AG10803 (cell line): ENCODE results near the gene MYH10.

Experiments
- DNase-seq: peaks from one replicate; pipeline ENCODE4 v3.0.0; 2010; ENCODE audit warnings: low read depth
- H3K4me3 ChIP-seq: 2 replicates; pipeline ENCODE4 v1.5.1; 2011; ENCODE audit warnings: mild to moderate bottlenecking, low read length, control low read depth
- TF ChIP-seq, protein P1 (sequence below): conservative IDR thresholded peaks from 2 replicates; pipeline ENCODE4 v1.5.1; 2011; ENCODE audit warnings: mild to moderate bottlenecking, low read length, control low read depth, inconsistent platforms

MYH10 gene

GRCh38 chr17:8426094-8426720 is 204.3 kb downstream of the MYH10 start:
- TF ChIP-seq, protein P1, sequence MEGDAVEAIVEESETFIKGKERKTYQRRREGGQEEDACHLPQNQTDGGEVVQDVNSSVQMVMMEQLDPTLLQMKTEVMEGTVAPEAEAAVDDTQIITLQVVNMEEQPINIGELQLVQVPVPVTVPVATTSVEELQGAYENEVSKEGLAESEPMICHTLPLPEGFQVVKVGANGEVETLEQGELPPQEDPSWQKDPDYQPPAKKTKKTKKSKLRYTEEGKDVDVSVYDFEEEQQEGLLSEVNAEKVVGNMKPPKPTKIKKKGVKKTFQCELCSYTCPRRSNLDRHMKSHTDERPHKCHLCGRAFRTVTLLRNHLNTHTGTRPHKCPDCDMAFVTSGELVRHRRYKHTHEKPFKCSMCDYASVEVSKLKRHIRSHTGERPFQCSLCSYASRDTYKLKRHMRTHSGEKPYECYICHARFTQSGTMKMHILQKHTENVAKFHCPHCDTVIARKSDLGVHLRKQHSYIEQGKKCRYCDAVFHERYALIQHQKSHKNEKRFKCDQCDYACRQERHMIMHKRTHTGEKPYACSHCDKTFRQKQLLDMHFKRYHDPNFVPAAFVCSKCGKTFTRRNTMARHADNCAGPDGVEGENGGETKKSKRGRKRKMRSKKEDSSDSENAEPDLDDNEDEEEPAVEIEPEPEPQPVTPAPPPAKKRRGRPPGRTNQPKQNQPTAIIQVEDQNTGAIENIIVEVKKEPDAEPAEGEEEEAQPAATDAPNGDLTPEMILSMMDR: no peak
- DNase-seq: no peak
- H3K4me3 ChIP-seq: no peak overlapping the region
